Transverse colon (tissue), 4 donors: ENCODE results near the gene KRT23. TPM values are rescaled to one million over a fixed set of nuclear protein-coding genes. Genes with fewer than 3 reads are reported as not detected.
A peak's percentile ranks its signal among the peaks of the same experiment; 100 is the strongest.

ENCODE experiments used
- DNase-seq: peaks from one replicate; pipeline ENCODE4 v3.0.0-alpha.2; 2019
- H3K27ac ChIP-seq, 4 donors: fragments of 200-600 bp; sonication (generic); 2 replicates each; pipeline ENCODE4 v1.5.1; 2016 to 2018; ENCODE audit warnings: inconsistent platforms in 4 of 4
- H3K27me3 ChIP-seq: fragments of 200-600 bp; sonication (generic); 2 replicates; pipeline ENCODE4 v1.5.1; 2017; ENCODE audit warnings: inconsistent platforms
- H3K36me3 ChIP-seq, 4 donors: fragments of 200-600 bp; sonication (generic); 2 replicates each; pipeline ENCODE4 v1.5.1; 2017 to 2019; ENCODE audit warnings: inconsistent platforms in 4 of 4
- H3K4me1 ChIP-seq, 4 donors: fragments of 200-600 bp; sonication (generic); 2 replicates each; pipeline ENCODE4 v1.5.1; 2017 to 2020; ENCODE audit warnings: inconsistent platforms in 4 of 4
- H3K4me3 ChIP-seq, 4 donors: fragments of 200-600 bp; sonication (generic); 1 replicate in 1 of 4; 2 replicates in 3 of 4; pipeline versions ENCODE4 v1.5.1 to v1.6.1; 2017 to 2019; ENCODE audit warnings: inconsistent platforms in 4 of 4
- H3K9me3 ChIP-seq, 2 donors: fragments of 200-600 bp; sonication (generic); 2 replicates each; pipeline ENCODE4 v1.5.1; 2017 to 2019; ENCODE audit warnings: inconsistent platforms in 2 of 2
- EP300 ChIP-seq: sonication (generic); formaldehyde crosslinking; IDR thresholded peaks from one replicate; pipeline ENCODE4 v1.6.1; 2017; ENCODE audit warnings: antibody characterized with exemption, low read depth
- POLR2A ChIP-seq: fragments of 450-650 bp; IDR thresholded peaks from one replicate; pipeline ENCODE4 v1.6.1; 2016; ENCODE audit warnings: antibody characterized with exemption, mild to moderate bottlenecking, moderate library complexity
- POLR2AphosphoS5 ChIP-seq, 3 donors: sonication (generic); formaldehyde crosslinking; IDR thresholded peaks; one replicate each; pipeline ENCODE4 v1.6.1; 2016; ENCODE audit warnings: antibody characterized with exemption in 3 of 3
- WGBS, 2 donors: methylation state at CpG; one replicate each; pipeline ENCODE4 v1.1.5; 2018; ENCODE audit warnings: low coverage in 1 of 2; 5-methylcytosine and 5-hydroxymethylcytosine counted together
- in situ Hi-C, 4 donors: fragments of 200-750 bp; cut with MboI; loops; one replicate each; pipeline versions ENCODE4 v1.15.0 to v1.15.1; 2017; ENCODE audit warnings: low sequenced_read_pairs in 3 of 4, low pct_ligation_motif_present in 1 of 4, low pct_unique_long_range_greater_than_20kb in 1 of 4
- intact Hi-C: fragments of 100-400 bp; cut with DNase I; formaldehyde crosslinking; loops from one replicate; pipeline ENCODE4 v1.15.1; 2023; ENCODE audit warnings: low total_unique reads
- total RNA-seq, 4 donors: library from RNA; depleted of rRNA; stranded (reverse); fragments of >200 nt; gene quantifications; one replicate each; pipeline ENCODE4 v1.1.0, GENCODE V29; 2016
- TF ChIP-seq, protein P1 (sequence below), 5 experiments: fragments of 200-600 bp in 3 of 5; fragments of 450-650 bp in 2 of 5; sonication (generic) in 3 of 5; IDR thresholded peaks; 1 replicate in 2 of 5; 2 replicates in 3 of 5; pipeline ENCODE4 v1.5.1; 2016 to 2017; ENCODE audit warnings: antibody characterized with exemption in 5 of 5, inconsistent platforms in 3 of 5, mild to moderate bottlenecking in 2 of 5, moderate library complexity in 1 of 5

The KRT23 gene
- total RNA-seq, 4 donors from 2014 or later: 1.1 to 2.5 TPM; not detected in 2

DNA sequence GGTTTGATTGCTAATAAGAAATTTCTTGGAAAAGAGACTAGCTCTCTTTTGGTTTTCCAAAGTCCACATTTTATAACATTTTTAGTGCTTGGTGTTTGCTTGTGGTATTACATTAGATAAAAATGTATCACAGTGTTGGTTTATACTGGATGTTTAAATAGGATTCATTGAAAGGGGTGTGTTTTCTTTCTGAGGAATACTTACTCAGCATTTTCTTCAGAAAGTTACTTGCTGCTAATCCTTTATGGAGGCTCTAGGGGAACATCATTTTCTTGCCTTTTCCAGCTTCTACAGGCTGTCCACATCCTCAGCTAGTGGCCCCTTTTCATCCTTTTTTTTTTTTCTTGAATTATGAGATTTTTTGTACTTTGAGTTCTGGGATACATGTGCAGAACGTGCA lies 30.1 kb upstream of the KRT23 start:
- 67 to 82% methylated on average over 1 of the region's 1 CpG for WGBS, 2 donors
- TF ChIP-seq POLR2A (no peak), POLR2AphosphoS5 (IDR thresholded peaks at IDR 0.05) (no peak), EP300 (no peak)

GRCh38 chr17:40966848-40967247 lies 29.4 kb upstream of the KRT23 start, which contains the start of gene KRT39:
Gene KRT39, minus strand, starts transcription at chr17:40966948. Its CDS starts 92 bp downstream, at chr17:40966856.
- TF ChIP-seq POLR2A (no peak), POLR2AphosphoS5 (IDR thresholded peaks at IDR 0.05) (no peak), EP300 (no peak)
- TF ChIP-seq, protein P1, sequence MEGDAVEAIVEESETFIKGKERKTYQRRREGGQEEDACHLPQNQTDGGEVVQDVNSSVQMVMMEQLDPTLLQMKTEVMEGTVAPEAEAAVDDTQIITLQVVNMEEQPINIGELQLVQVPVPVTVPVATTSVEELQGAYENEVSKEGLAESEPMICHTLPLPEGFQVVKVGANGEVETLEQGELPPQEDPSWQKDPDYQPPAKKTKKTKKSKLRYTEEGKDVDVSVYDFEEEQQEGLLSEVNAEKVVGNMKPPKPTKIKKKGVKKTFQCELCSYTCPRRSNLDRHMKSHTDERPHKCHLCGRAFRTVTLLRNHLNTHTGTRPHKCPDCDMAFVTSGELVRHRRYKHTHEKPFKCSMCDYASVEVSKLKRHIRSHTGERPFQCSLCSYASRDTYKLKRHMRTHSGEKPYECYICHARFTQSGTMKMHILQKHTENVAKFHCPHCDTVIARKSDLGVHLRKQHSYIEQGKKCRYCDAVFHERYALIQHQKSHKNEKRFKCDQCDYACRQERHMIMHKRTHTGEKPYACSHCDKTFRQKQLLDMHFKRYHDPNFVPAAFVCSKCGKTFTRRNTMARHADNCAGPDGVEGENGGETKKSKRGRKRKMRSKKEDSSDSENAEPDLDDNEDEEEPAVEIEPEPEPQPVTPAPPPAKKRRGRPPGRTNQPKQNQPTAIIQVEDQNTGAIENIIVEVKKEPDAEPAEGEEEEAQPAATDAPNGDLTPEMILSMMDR (IDR thresholded peaks at IDR 0.05): no peak
- intact Hi-C loops (no loop called here), in situ Hi-C loops (no loop called here)
- no peak within 1 kb of the TSS for H3K4me3 ChIP-seq
- no peak for DNase-seq
- no peak within 1 kb of the TSS for H3K27ac ChIP-seq
- no peaks in the 10 kb centered on the region for H3K27me3 ChIP-seq
- H3K9me3 ChIP-seq: no peaks in the 10 kb centered on the region
- H3K36me3 ChIP-seq: no peaks in the 10 kb centered on the region
- WGBS, 2 donors: 36 to 42% methylated on average over 1 of the region's 1 CpG
- H3K4me1 ChIP-seq: no peaks in the 10 kb centered on the region

More for the DNA sequence above, 30.1 kb upstream of the KRT23 start:
- intact Hi-C loops: no loop called here
- Histone ChIP-seq H3K9me3 (no peaks in the 10 kb centered on the region), H3K4me1 (no peaks in the 10 kb centered on the region), H3K36me3 (no peaks in the 10 kb centered on the region), H3K4me3 (no peak overlapping the region), H3K27ac (no peak overlapping the region), H3K27me3 (no peaks in the 10 kb centered on the region)
- in situ Hi-C loops: no loop called here
- no peak for DNase-seq

DNA sequence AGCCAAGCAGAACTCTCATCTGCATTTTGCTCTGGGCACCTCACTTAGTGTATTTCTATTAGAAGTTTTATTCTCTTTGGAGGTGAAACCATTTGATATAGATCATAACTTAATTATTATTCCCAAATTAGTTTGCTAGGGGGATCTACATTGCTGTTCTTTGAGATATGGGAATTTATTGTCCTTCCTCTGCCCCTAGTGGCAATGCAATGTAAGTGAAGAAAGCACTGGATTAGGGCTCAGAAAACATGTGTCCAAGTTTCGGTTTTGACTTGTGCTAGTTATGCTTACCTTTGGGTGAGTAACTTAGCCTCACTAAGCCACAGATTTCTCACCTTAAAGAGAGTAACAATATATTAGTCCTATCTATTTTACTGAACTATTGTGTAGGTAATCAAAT lies 26.4 kb upstream of the KRT23 start:
- intact Hi-C loops: no loop called here
- in situ Hi-C loops: no loop called here
- Histone ChIP-seq H3K4me3 (no peak overlapping the region), H3K36me3 (no peaks in the 10 kb centered on the region), H3K27me3 (no peaks in the 10 kb centered on the region), H3K4me1 (no peaks in the 10 kb centered on the region), H3K9me3 (no peaks in the 10 kb centered on the region), H3K27ac (no peak overlapping the region)
- TF ChIP-seq EP300: no peak
- TF ChIP-seq, protein P1 (IDR thresholded peaks at IDR 0.05): peak; percentile 49 to 63 (median 55)
- 44 to 56% methylated on average over 1 of the region's 1 CpG for WGBS, 2 donors
- DNase-seq: no peak

DNA sequence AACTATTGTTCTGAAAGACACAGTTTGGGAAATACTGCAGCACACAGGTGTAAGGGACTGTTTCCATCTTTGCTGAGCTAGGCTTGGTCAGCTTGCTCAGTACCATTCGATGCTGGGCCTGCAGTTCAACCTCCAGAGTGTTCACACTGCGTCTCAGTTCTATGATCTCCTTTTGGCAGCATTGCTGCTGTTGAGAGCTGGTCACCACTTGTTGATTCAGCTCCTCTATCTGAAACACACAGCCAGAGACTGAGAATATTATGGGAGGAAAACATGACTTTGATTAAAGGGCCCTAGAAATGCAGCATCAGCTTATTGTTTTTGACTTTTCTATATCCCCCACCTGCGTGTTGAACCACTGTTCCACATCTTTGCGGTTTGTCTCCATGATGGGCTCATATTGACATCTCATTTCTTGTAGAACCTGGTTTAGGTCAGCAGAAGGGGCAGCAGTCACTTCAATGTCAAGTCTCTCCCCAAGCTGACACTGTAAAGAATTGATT lies 24.7 kb upstream of the KRT23 start:
- H3K4me1 ChIP-seq: no peaks in the 10 kb centered on the region
- H3K27me3 ChIP-seq: no peaks in the 10 kb centered on the region
- intact Hi-C loops: no loop called here
- no peak overlapping the region for H3K27ac ChIP-seq
- no peaks in the 10 kb centered on the region for H3K36me3 ChIP-seq
- H3K4me3 ChIP-seq: no peak overlapping the region
- H3K9me3 ChIP-seq: no peaks in the 10 kb centered on the region
- in situ Hi-C loops: no loop called here
- no peak for DNase-seq
- WGBS, 2 donors: 82 to 100% methylated on average over 2 to 4 of the region's 4 CpGs
- no peak for TF ChIP-seq POLR2AphosphoS5 (IDR thresholded peaks at IDR 0.05)
- TF ChIP-seq EP300: no peak
- TF ChIP-seq, protein P1 (IDR thresholded peaks at IDR 0.05): no peak
- no peak for TF ChIP-seq POLR2A

DNA sequence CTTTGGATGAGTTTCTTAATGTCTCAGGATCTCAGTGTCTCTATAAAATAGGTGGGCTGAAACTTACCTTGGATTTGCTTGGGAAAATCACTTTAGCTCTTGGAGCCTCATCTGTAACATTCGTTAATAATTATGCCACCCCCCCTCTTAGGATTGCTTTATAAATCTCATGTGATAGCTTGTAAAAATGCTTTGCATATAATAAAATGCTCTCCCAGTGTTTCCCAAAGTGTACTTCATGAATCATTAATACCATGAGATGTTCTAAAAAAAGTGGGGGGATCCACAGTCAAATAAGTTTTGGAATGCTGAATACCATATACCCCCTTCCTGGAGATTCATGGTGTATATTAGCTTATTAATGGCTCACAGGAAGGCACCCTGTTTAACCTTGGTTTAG lies 24.1 kb upstream of the KRT23 start:
- in situ Hi-C loops (no loop called here), intact Hi-C loops (no loop called here)
- no peak overlapping the region for H3K4me3 ChIP-seq
- TF ChIP-seq EP300 (no peak), POLR2A (no peak)
- TF ChIP-seq, protein P1 (IDR thresholded peaks at IDR 0.05): no peak
- H3K9me3 ChIP-seq: no peaks in the 10 kb centered on the region
- no peaks in the 10 kb centered on the region for H3K4me1 ChIP-seq
- no peaks in the 10 kb centered on the region for H3K27me3 ChIP-seq
- H3K36me3 ChIP-seq: no peaks in the 10 kb centered on the region
- WGBS, 2 donors: 36 to 68% methylated on average over 1 of the region's 1 CpG
- H3K27ac ChIP-seq: no peak overlapping the region
- no peak for DNase-seq
